Measurements from ENCODE around the gene VAV2.

VAV2 gene

DNA sequence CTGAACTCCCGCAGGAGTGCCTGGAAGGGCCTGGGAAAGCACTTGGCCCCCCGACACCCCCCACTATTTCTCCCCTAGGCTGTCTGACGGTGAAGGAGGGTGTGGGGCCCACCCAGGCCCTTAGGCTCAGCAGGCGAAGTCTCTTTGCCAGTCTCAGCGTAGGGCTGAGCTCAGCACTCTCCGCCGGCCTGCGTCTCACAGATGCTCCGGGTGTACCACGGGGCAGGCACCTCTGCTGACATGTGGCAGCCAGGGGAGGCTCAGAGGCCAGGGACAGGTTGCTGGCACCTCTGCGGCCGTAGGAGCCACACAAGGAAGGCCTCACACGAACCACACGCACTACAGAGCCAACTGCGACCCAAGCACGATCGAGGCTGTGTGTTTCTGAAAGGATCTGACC lies 114.2 kb downstream of the VAV2 start:
- no peaks in the 10 kb centered on the region for H3K36me3 Mint-ChIP-seq
- H3K27ac Mint-ChIP-seq = no peak overlapping the region
- H3K4me3 Mint-ChIP-seq = no peak overlapping the region
- DNase-seq (ENCODE audit: low spot score in 2 of 2) (no peak), ATAC-seq (no peak)
- no peaks in the 10 kb centered on the region for H3K9me3 Mint-ChIP-seq
- peaks cover 5% of the 10 kb centered on the region for H3K4me1 Mint-ChIP-seq

DNA sequence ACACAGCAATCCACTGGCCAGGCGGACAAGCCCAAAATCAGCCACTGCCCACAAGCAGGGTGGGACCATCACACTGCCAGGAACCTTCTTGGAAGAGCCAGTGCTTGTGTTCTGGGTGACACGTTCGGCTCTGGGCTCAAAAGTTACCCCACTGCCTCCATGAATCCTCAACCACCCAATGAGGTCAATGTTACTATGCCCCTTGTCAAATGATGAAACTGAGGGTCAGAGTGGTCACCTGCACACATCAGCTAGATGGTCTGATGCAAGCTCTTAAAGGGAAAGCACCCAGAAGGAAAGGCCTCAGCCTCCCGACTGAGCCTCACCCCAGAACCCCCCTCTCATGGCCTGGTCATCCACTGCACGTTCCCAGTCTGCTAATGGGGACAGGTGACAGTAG lies 114.8 kb downstream of the VAV2 start:
- no peak overlapping the region for H3K27ac Mint-ChIP-seq
- H3K36me3 Mint-ChIP-seq = no peaks in the 10 kb centered on the region
- no peak for ATAC-seq
- peaks cover 5% of the 10 kb centered on the region for H3K4me1 Mint-ChIP-seq
- no peak overlapping the region for H3K4me3 Mint-ChIP-seq
- no peak for DNase-seq (ENCODE audit: low spot score in 2 of 2)
- H3K9me3 Mint-ChIP-seq = no peaks in the 10 kb centered on the region

DNA sequence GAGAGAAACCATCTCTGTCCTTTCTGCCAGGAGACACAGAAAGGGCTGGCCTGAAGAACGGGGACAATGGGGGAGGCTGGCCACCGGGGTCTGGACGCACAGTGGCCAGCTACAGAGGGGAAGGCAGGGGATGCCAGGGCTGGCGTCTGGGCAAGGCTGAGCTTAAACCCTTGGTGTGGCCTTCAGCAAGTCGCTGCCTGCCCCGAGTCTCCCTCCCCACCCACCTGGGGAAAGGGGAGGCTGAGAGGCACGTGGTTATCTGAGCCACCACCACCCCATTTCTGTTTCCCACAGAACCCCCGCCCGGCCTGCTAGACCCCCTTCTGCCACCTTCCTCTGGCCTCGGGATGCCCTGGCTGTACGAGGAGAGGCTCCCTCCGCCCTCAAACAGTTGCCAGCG lies 115.3 kb downstream of the VAV2 start:
- DNase-seq (ENCODE audit: low spot score in 2 of 2) (no peak), ATAC-seq (no peak)
- H3K4me3 Mint-ChIP-seq = no peak overlapping the region
- H3K4me1 Mint-ChIP-seq = peaks cover 5% of the 10 kb centered on the region
- H3K36me3 Mint-ChIP-seq = no peaks in the 10 kb centered on the region
- H3K27ac Mint-ChIP-seq = no peak overlapping the region
- H3K9me3 Mint-ChIP-seq = no peaks in the 10 kb centered on the region

DNA sequence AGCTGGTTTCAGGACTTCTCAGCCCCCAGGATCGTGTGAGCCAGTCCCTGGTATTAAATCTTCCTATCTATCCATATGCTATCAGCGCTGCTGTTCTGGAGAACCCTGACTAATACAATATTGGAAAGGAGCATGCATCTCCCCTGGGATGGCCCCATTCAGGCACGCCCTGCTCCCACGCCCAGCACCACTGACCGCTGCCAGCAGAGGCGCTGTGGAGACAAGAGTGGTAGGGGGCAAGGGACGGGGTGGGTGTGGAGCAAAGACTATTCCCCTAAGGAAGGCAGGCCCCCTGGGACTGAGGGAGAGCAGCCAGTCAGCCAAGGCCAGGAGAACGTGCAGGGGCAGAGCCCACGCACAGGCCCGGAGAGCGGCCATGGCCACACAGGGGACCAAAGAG lies 116.0 kb downstream of the VAV2 start:
- DNase-seq (ENCODE audit: low spot score in 2 of 2) (no peak), ATAC-seq (no peak)
- Mint-ChIP-seq H3K4me3 (no peak overlapping the region), H3K4me1 (peaks cover 5% of the 10 kb centered on the region), H3K36me3 (no peaks in the 10 kb centered on the region), H3K9me3 (no peaks in the 10 kb centered on the region), H3K27ac (no peak overlapping the region)

DNA sequence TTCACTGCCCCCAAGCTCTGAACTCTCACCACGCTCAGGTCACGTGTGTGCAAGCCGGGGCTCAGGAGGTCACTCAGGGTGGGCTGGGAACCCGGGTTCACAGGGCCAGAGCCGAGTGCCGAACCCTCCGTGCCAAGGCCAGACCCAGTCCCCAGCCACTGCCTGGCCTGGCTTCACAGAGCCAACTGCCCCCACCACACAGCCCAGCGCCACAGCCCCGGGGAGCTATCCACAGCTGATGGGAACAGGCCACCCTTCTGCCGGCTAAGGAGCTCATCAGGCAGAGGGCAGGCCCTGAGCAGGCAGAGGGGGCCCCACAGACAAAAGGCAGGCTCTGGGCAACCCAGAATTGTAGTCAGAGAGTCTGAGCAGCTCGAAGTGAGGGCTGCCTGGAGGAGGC lies 117.0 kb downstream of the VAV2 start:
- no peak overlapping the region for H3K4me3 Mint-ChIP-seq

DNA sequence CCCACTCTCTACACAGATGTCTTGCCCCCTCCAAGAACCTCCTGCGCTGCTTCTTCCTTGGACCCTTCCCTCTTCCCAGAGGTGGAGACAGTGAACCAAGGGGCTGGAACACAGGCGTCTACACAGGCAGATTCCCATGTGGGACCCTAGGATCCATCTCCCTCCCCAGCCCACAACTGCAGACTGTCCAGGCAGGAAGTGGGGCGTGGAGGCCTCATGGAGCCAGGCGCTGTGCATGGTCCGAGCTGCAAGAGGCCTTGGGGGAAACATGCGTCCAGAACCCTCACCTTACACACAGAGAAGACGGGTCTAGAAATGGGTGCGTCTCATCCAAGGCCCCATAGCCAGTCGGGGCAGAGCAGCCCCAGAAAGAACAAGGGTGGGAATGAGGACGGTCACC lies 117.5 kb downstream of the VAV2 start:
- Mint-ChIP-seq H3K9me3 (no peaks in the 10 kb centered on the region), H3K36me3 (no peaks in the 10 kb centered on the region), H3K27ac (no peak overlapping the region), H3K4me1 (peaks cover 15% of the 10 kb centered on the region), H3K4me3 (no peak overlapping the region)
- ATAC-seq = no peak
- no peak for DNase-seq (ENCODE audit: low spot score in 2 of 2)

More for the DNA sequence above, 117.0 kb downstream of the VAV2 start:
- H3K36me3 Mint-ChIP-seq = no peaks in the 10 kb centered on the region
- H3K27ac Mint-ChIP-seq = no peak overlapping the region
- ATAC-seq (no peak), DNase-seq (ENCODE audit: low spot score in 2 of 2) (no peak)
- peaks cover 10% of the 10 kb centered on the region for H3K4me1 Mint-ChIP-seq
- H3K9me3 Mint-ChIP-seq = no peaks in the 10 kb centered on the region

DNA sequence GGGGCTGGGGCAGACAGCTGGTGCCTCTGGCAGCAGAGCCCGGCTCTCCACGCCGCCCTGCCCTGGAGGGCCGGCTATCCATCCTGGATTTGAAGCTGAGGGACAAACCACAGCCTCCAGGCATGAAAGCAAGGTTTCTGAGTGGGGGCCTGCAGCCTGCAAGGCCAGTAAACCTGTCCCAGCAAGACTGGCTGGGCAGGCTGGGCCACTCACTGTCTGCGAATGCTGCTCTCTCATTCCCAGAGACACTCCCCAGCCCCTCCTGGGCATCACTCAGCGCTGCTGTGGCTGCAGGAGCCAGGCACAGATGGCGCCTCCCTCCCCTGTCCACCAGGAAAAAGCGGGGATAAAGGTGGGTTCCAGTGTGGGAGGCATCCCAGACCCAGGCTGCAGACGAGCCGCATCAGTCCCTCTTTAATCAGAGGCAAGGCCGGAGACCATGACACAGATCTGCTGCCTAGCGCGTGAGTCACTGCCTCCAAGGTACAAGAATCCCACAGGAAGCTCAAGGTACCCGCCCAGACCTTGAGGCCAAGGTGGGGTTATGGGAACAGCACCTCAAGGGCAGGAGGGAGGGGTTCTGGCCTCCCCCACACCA lies 118.0 kb downstream of the VAV2 start:
- no peaks in the 10 kb centered on the region for H3K9me3 Mint-ChIP-seq
- no peak overlapping the region for H3K27ac Mint-ChIP-seq
- H3K4me3 Mint-ChIP-seq = no peak overlapping the region
- H3K36me3 Mint-ChIP-seq = no peaks in the 10 kb centered on the region
- DNase-seq (ENCODE audit: low spot score in 2 of 2) = no peak
- ATAC-seq = no peak
- H3K4me1 Mint-ChIP-seq = peaks cover 19% of the 10 kb centered on the region

DNA sequence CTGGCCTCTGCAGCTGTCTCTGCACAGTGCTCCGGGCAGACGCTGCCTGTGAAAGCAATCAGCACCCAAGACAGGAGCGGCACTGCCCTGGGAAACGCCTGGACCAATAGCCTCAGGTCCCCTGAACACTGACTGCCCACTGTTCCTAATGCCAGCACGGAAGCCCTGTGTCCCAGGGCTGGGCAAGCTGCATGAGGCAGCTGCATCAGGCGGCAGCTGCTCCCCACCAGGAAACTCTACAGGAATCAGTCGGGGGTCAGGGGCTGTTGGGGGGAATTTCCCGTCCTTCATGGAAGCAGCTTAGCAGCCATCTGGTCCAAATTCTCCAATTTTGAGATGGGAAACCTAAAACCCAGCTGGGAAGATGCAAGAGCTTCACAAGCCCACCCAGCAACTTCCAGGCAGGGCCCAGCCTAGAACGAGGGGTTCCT lies 118.6 kb downstream of the VAV2 start:
- Mint-ChIP-seq H3K36me3 (no peaks in the 10 kb centered on the region), H3K4me1 (peaks cover 19% of the 10 kb centered on the region), H3K27ac (no peak overlapping the region), H3K4me3 (no peak overlapping the region), H3K9me3 (no peaks in the 10 kb centered on the region)
- ATAC-seq = no peak
- DNase-seq (ENCODE audit: low spot score in 2 of 2) = no peak

DNA sequence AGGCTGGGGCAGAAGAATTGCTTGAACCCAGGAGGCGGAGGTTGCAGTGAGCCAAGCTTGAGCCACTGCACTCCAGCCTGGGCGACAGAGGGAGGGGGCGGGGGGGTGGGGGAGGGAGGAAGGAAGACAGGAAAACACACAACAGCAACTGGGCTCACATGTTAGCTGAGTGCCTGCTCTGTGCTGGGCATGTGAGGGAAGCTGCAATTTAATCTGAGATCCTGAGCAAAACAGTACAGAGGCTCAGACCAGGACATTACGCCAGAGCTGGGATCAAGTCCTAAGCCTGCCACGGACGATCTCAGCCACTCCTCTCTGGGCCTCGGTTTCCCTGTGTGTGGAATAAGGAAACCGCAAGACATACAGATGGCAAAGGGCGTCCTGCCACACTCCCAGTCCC lies 119.1 kb downstream of the VAV2 start:
- Mint-ChIP-seq H3K9me3 (no peaks in the 10 kb centered on the region), H3K4me1 (peaks cover 19% of the 10 kb centered on the region), H3K36me3 (no peaks in the 10 kb centered on the region), H3K4me3 (no peak overlapping the region), H3K27ac (no peak overlapping the region)
- ATAC-seq = no peak
- no peak for DNase-seq (ENCODE audit: low spot score in 2 of 2)

DNA sequence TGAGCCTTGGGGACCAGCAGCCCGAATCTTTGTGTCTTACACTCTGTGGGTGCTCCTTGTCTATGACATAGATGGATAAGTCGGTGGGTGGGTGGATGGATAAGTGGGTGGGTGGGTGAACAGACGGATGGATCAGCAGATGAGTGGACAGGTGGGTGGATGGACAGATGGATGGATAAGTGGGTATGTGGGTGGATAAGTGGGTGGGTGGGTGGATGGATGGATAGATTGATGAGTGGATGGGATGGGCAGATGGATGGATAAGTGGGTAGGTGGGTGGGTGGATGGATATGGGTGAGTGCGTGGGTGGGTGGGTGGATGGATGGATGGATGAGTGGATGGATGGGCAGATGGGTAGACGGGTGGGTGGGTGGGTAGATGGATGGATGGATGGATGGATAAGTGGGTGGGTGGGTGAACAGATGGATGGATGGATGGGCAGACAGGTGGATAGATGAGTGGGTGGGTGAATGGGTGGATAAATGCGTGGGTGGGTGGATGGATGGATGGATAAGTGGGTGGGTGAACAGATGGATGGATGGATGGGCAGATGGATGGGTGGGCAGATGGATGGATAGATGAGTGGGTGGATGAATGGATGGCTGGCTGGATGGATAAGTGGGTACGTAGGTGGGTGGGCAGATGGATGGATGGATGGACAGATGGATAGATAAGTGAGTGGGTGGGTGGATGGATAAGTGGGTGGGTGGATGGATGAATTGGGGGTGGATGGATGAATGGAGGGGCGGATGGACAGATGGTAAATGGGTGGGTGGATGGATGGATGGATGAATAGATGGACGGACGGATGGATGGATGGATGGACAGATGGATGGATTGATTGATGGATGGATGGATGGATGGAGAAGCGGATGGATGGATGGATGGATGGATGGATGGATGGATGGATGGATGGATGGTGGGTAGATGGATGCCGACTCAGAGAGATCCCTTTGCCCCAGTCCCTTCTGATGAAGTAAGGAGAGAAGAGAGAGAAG lies 121.2 kb downstream of the VAV2 start:
- Mint-ChIP-seq H3K9me3 (no peaks in the 10 kb centered on the region), H3K4me1 (peaks cover 14% of the 10 kb centered on the region), H3K36me3 (no peaks in the 10 kb centered on the region), H3K4me3 (no peak overlapping the region), H3K27ac (no peak overlapping the region)
- ATAC-seq (no peak), DNase-seq (ENCODE audit: low spot score in 2 of 2) (no peak)

DNA sequence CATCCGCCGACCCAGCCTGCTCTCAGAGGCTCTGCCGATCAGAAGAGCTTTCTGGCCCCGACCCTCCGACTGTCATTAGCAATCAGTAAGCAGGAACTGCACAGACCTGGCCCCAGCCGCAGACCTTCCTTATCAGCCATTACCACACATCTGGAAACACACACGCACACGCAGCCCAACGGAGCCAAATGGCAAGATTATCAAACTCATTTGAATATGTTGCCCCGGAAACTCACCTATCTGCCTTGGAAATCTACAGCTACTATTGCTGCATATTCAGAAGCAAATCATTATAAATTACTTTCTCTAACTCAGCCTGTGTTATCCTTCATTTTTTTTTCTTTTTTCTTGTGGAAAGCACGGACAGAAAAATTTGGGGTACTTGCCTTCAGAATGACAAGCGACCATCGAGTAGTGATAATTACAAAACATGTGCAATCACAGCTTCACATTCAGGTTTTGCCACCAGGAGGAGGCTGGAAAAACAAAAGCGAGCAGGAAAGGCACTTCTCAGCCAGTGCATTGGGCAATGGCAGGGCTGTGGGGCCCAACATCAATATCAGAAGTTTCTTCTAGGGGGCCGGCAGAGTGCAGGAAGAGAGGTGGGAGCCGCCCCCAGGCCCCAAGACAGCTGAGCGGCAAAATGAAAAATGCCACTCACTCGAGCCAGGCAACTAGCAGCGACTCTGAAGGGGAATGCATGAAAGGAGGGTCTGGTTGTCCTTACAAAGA lies 122.3 kb downstream of the VAV2 start:
- Mint-ChIP-seq H3K4me1 (peaks cover 14% of the 10 kb centered on the region), H3K4me3 (no peak overlapping the region)
- ATAC-seq = peak; percentile 39

DNA sequence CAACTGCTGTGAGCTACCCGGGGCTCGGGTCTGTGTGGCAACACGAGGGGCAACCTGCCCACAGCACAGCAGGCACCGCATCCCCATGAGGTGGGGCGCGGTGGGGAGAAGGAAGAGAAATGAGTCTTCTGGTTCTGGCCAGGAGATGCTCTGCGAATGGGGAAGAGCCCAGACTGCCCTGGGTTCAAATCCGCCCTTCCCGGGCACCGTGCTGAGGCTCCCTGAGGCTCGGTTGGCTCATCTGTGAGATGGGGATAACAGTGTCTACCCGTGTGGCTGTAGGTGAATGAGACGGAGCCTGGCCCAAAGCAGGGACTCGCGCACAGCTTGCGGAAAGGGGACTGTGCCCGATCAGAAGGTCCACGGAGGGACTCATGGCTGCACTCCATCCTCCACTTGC lies 123.9 kb downstream of the VAV2 start:
- no peak overlapping the region for H3K27ac Mint-ChIP-seq
- no peak overlapping the region for H3K4me3 Mint-ChIP-seq
- H3K36me3 Mint-ChIP-seq = no peaks in the 10 kb centered on the region

More for the DNA sequence above, 122.3 kb downstream of the VAV2 start:
- Mint-ChIP-seq H3K27ac (no peak overlapping the region), H3K36me3 (no peaks in the 10 kb centered on the region), H3K9me3 (peaks cover 7% of the 10 kb centered on the region)
- DNase-seq (ENCODE audit: low spot score in 2 of 2) = no peak

DNA sequence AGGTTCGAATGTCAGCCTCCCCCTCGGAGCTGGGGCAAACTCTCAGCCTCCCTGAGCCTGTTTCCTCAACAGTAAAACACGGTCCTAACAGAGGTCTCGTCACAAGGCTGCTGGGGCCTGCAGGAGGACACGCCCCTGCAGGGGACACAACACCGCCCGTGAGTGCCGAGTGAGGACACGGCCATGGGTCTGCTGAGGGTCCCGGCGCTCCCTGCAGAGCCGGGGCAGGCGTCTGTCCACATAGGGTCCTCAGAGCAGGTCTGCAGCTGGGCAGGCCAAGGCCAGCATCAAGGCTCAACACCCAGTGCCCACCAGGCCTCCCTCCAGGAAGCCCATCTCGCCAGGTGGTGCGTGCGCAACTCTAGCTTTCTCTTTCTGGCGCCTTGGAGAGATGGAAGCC lies 125.2 kb downstream of the VAV2 start:
- no peaks in the 10 kb centered on the region for H3K36me3 Mint-ChIP-seq
- H3K4me3 Mint-ChIP-seq = no peak overlapping the region
- no peak overlapping the region for H3K27ac Mint-ChIP-seq
- ATAC-seq (no peak), DNase-seq (ENCODE audit: low spot score in 2 of 2) (no peak)
- peaks cover 14% of the 10 kb centered on the region for H3K4me1 Mint-ChIP-seq
- peaks cover 7% of the 10 kb centered on the region for H3K9me3 Mint-ChIP-seq

More for the DNA sequence above, 123.9 kb downstream of the VAV2 start:
- peaks cover 14% of the 10 kb centered on the region for H3K4me1 Mint-ChIP-seq
- DNase-seq (ENCODE audit: low spot score in 2 of 2) (no peak), ATAC-seq (no peak)
- peaks cover 7% of the 10 kb centered on the region for H3K9me3 Mint-ChIP-seq

DNA sequence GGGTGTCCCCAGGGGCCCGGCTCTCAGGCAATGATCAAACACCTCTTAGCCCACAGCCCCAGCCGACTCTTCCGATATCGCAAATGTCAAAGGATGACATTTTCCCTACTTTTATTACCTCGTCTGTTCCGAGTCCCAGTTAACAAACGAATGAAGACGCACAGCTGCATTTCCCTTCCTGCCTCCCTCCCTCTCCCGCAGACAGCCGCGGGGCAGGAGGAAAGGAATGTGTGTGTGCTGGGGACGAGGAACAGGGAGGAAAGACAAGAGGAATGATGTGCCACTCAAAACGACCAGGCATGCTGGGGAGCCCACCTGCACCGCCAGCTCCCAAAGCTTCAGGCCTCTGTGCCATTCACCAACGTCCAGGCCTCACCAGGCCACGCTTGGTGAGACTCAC lies 128.1 kb downstream of the VAV2 start:
- H3K4me1 Mint-ChIP-seq = no peaks in the 10 kb centered on the region
- no peak overlapping the region for H3K27ac Mint-ChIP-seq

DNA sequence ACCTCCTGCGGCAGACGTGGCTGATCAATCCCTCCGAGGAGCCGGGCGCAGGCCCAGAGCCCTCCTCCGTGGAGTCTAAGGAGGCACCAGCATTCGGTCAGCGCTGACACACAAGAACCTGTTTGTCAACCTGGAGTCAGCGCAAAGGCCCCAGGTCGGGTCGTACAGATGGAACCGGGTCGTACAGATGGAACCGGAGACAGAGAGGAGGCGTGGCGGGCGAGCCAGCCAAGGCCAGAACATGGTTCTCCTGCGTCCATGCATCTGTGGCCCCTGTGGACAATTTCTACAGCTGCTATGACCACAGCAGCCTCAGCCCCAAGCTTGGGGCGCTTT lies 128.9 kb downstream of the VAV2 start:
- ATAC-seq (no peak), DNase-seq (ENCODE audit: low spot score in 2 of 2) (no peak)
- Mint-ChIP-seq H3K27ac (no peak overlapping the region), H3K4me1 (no peaks in the 10 kb centered on the region), H3K4me3 (no peak overlapping the region), H3K36me3 (no peaks in the 10 kb centered on the region), H3K9me3 (peaks cover 7% of the 10 kb centered on the region)

More for the DNA sequence above, 128.1 kb downstream of the VAV2 start:
- Mint-ChIP-seq H3K4me3 (no peak overlapping the region), H3K36me3 (no peaks in the 10 kb centered on the region), H3K9me3 (peaks cover 7% of the 10 kb centered on the region)
- DNase-seq (ENCODE audit: low spot score in 2 of 2) (no peak), ATAC-seq (no peak)
